SU-DHL-6 (cell line): Measurements from ENCODE around the gene BCAS3.

ENCODE experiments used
- H2AFZ ChIP-seq: fragments of 200-600 bp; sonication (generic); 2 replicates; pipeline ENCODE4 v1.6.1; 2014; ENCODE audit warnings: low read depth, mild to moderate bottlenecking, moderate library complexity, mixed read lengths, antibody characterized with exemption, low read length; ENCODE audit not compliant: severe bottlenecking
- H3F3A ChIP-seq: fragments of 200-600 bp; shearing (Covaris generic); 2 replicates; pipeline ENCODE4 v1.6.0; 2016; ENCODE audit warnings: antibody characterized with exemption, mild to moderate bottlenecking; ENCODE audit not compliant: insufficient read depth
- H3K27ac ChIP-seq: fragments of 200-600 bp; sonication (generic); 2 replicates; pipeline ENCODE4 v1.5.1; 2016; ENCODE audit warnings: low read depth, mild to moderate bottlenecking, low read length, moderate library complexity, mixed read lengths
- H3K27me3 ChIP-seq: fragments of 200-600 bp; sonication (generic), shearing (Covaris generic); 2 replicates; pipeline ENCODE4 v1.6.0; 2014; ENCODE audit warnings: mild to moderate bottlenecking, low read length
- H3K36me3 ChIP-seq: fragments of 200-600 bp; sonication (generic); 2 replicates; pipeline ENCODE4 v1.6.1; 2014; ENCODE audit warnings: mild to moderate bottlenecking, low read length, mixed read lengths
- H3K4me2 ChIP-seq: fragments of 300-600, 200-600 bp; shearing (Covaris generic), sonication (generic); 2 replicates; pipeline ENCODE4 v1.6.0; 2014; ENCODE audit warnings: low read length, low read depth, mild to moderate bottlenecking; ENCODE audit not compliant: poor library complexity, severe bottlenecking
- H3K4me3 ChIP-seq: fragments of 200-600 bp; sonication (generic); 2 replicates; pipeline ENCODE4 v1.5.1; 2014; ENCODE audit warnings: antibody characterized with exemption, low read length, mild to moderate bottlenecking, mixed read lengths; ENCODE audit not compliant: insufficient read depth, poor library complexity, severe bottlenecking
- H3K79me2 ChIP-seq: fragments of 200-600 bp; sonication (generic); 2 replicates; pipeline ENCODE4 v1.6.1; 2014; ENCODE audit warnings: mild to moderate bottlenecking, low read length, moderate library complexity; ENCODE audit not compliant: insufficient read depth
- H3K9ac ChIP-seq: fragments of 200-600 bp; sonication (generic); 2 replicates; pipeline ENCODE4 v1.7.0; 2014; ENCODE audit warnings: mild to moderate bottlenecking, low read length
- H3K9me2 ChIP-seq: fragments of 200-600 bp; sonication (generic); replicated peaks from 2 replicates; pipeline ENCODE4 v1.6.1; 2014; ENCODE audit warnings: low read length; ENCODE audit not compliant: insufficient read depth
- H3K9me3 ChIP-seq: fragments of 200-600 bp; sonication (generic); 2 replicates; pipeline ENCODE4 v1.6.1; 2014; ENCODE audit warnings: low read length, mixed read lengths; ENCODE audit not compliant: insufficient read depth
- H4K20me1 ChIP-seq: fragments of 200-600 bp; sonication (generic); 2 replicates; pipeline ENCODE4 v1.6.1; 2014; ENCODE audit warnings: low read depth, mild to moderate bottlenecking, antibody characterized with exemption, low read length, moderate library complexity, mixed read lengths
- EZH2phosphoT487 ChIP-seq: fragments of 200-600 bp; sonication (generic), shearing (Covaris generic); conservative IDR thresholded peaks from 2 replicates; pipeline ENCODE4 v1.6.1; 2018; ENCODE audit warnings: mild to moderate bottlenecking, antibody characterized with exemption, low read length, moderate library complexity, mixed read lengths
- TF ChIP-seq, protein P1 (sequence below): fragments of 200-600 bp; sonication (generic); IDR thresholded peaks from one replicate; pipeline ENCODE4 v1.5.1; 2017; ENCODE audit warnings: antibody characterized with exemption, mild to moderate bottlenecking, low read length, moderate library complexity; ENCODE audit not compliant: insufficient read depth, poor library complexity, severe bottlenecking

The BCAS3 gene

DNA sequence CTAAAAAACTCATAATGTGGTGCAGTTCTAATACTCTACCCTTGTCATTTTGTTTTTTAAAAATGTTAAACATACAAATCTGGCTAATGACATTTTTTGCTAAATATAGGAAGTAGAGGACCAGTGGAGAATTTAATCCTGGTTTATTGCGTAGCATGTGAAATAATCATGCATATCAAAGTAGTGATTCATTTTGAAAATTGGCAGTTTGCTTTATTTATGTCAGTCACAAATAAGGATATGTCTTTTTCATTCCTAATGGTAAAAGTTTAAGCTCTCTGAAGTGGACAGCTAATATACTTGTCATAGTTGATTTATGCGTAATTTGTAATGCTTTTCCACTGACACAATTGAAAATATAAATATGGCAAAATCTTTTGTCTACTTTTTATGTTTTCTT lies 224.2 kb downstream of the BCAS3 start:
- H3K27ac ChIP-seq, result no peak overlapping the region
- no peaks in the 10 kb centered on the region for H4K20me1 ChIP-seq
- H3K9me3 ChIP-seq, result 0 out of 2 replicates have a peak, but pooled peaks cover 5% of the 10 kb centered on the region
- no peak overlapping the region for H2AFZ ChIP-seq
- TF ChIP-seq EZH2phosphoT487, result no peak
- TF ChIP-seq, protein P1, sequence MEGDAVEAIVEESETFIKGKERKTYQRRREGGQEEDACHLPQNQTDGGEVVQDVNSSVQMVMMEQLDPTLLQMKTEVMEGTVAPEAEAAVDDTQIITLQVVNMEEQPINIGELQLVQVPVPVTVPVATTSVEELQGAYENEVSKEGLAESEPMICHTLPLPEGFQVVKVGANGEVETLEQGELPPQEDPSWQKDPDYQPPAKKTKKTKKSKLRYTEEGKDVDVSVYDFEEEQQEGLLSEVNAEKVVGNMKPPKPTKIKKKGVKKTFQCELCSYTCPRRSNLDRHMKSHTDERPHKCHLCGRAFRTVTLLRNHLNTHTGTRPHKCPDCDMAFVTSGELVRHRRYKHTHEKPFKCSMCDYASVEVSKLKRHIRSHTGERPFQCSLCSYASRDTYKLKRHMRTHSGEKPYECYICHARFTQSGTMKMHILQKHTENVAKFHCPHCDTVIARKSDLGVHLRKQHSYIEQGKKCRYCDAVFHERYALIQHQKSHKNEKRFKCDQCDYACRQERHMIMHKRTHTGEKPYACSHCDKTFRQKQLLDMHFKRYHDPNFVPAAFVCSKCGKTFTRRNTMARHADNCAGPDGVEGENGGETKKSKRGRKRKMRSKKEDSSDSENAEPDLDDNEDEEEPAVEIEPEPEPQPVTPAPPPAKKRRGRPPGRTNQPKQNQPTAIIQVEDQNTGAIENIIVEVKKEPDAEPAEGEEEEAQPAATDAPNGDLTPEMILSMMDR, result no peak
- no peaks in the 10 kb centered on the region for H3F3A ChIP-seq
- H3K9ac ChIP-seq, result no peak overlapping the region
- no peaks in the 10 kb centered on the region; the same call in 1 of the 2 replicates for H3K36me3 ChIP-seq
- no peak overlapping the region for H3K4me2 ChIP-seq
- no peaks in the 10 kb centered on the region for H3K27me3 ChIP-seq
- H3K4me3 ChIP-seq, result no peak overlapping the region
- no peaks in the 10 kb centered on the region for H3K9me2 ChIP-seq
- no peaks in the 10 kb centered on the region for H3K79me2 ChIP-seq

DNA sequence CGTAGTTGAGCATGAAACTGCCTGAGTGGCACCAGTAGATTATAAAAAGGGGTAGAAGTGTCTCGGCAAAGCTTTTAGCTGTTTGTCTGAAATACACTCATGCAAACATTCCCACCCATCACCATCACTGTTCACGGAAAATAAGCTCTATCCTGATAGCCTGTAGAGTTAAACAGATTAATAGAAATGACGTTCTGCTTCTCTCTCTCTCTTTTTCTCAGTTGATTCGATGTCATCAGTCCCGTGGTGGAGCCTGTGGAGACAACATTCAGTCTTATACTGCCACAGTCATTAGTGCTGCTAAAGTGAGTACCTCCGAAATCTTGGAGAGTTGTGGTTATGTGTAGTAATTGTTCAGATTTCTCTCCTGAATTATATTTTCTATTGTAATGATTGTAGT lies 224.7 kb downstream of the BCAS3 start:
- no peaks in the 10 kb centered on the region for H3K36me3 ChIP-seq
- no peak overlapping the region for H3K9ac ChIP-seq
- TF ChIP-seq, protein P1, result no peak
- no peak for TF ChIP-seq EZH2phosphoT487

DNA sequence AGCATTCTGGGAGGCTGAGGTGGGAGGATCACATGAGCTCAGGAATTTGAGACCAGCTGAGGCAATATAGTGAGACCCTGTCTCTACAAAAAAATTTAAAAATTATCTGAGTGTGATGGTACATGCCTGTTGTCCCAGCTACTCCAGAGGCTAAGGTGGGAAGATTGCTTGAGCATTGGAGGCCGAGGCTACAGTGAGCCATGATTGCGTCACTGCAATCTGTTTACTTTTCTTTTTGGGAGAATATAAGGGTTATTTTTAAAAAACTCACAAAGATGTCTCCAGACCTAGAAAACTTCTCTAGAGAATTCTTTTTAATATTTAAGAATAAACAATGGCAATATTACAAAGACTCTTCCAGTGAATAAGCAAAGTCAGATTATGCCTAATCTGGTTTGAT lies 226.9 kb downstream of the BCAS3 start:
- Histone ChIP-seq H2AFZ (no peak overlapping the region), H3K27me3 (no peaks in the 10 kb centered on the region), H3K27ac (no peak overlapping the region), H3F3A (no peaks in the 10 kb centered on the region), H3K9ac (no peak overlapping the region), H4K20me1 (no peaks in the 10 kb centered on the region), H3K9me3 (no peaks in the 10 kb centered on the region), H3K4me2 (no peak overlapping the region), H3K79me2 (no peaks in the 10 kb centered on the region), H3K9me2 (no peaks in the 10 kb centered on the region), H3K36me3 (no peaks in the 10 kb centered on the region), H3K4me3 (no peak overlapping the region)
- no peak for TF ChIP-seq EZH2phosphoT487
- TF ChIP-seq, protein P1, result no peak

More for the DNA sequence above, 224.7 kb downstream of the BCAS3 start:
- no peak overlapping the region for H3K27ac ChIP-seq
- H3K27me3 ChIP-seq, result no peaks in the 10 kb centered on the region
- no peak overlapping the region for H3K4me3 ChIP-seq
- H4K20me1 ChIP-seq, result no peaks in the 10 kb centered on the region
- no peaks in the 10 kb centered on the region for H3K9me3 ChIP-seq
- no peaks in the 10 kb centered on the region for H3K79me2 ChIP-seq
- H3K9me2 ChIP-seq, result no peaks in the 10 kb centered on the region
- H3K4me2 ChIP-seq, result no peak overlapping the region
- no peak overlapping the region for H2AFZ ChIP-seq
- no peaks in the 10 kb centered on the region for H3F3A ChIP-seq

DNA sequence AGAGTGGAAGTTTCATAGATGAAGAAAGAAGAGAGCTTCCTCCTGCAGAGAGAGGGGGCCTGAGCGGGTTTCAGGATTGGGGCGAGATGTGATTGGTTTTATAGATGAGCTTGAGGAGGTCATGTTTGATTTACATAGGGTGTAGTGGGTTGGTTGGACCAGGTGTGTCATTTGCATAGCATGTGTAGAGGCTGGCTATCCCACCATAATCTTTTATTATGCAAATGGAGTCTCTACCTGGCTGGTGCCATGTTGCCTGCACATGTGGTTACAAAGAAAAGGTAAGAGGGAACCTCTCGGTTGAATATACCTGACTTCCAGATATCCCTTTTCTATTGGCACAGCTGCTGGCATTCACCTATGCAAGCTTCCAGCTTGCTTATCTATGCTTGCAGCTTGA lies 228.1 kb downstream of the BCAS3 start:
- Histone ChIP-seq H3K4me2 (no peak overlapping the region), H3K27ac (no peak overlapping the region), H4K20me1 (no peaks in the 10 kb centered on the region), H3K36me3 (no peaks in the 10 kb centered on the region), H3K9ac (no peak overlapping the region), H3K9me3 (no peaks in the 10 kb centered on the region), H3K9me2 (no peaks in the 10 kb centered on the region), H3K79me2 (no peaks in the 10 kb centered on the region), H3F3A (no peaks in the 10 kb centered on the region), H3K27me3 (no peaks in the 10 kb centered on the region), H2AFZ (no peak overlapping the region), H3K4me3 (no peak overlapping the region)
- TF ChIP-seq, protein P1, result no peak
- TF ChIP-seq EZH2phosphoT487, result no peak
